CD4-positive, alpha-beta T cell treated with Interleukin-15 for 1 hour (primary cell): ENCODE measurements around the gene PTPN21.
A peak's percentile ranks its signal among the peaks of the same experiment; 100 is the strongest.

ENCODE experiments used
- DNase-seq: peaks from one replicate; pipeline ENCODE4 v3.0.0-alpha.2; 2020

Gene PTPN21

GRCh38 chr14:88503754-88504406, 50.9 kb downstream of the PTPN21 start:
- no peak for DNase-seq

GRCh38 chr14:88502740-88503139, 52.1 kb downstream of the PTPN21 start:
- DNase-seq = no peak

GRCh38 chr14:88500611-88501010, 54.2 kb downstream of the PTPN21 start:
- no peak for DNase-seq

- DNase-seq = no peak
Measured at GRCh38 chr14:88499225-88499624, 55.6 kb downstream of the PTPN21 start.

- no peak for DNase-seq
Measured at GRCh38 chr14:88496414-88496813, 58.4 kb downstream of the PTPN21 start.

GRCh38 chr14:88493392-88494185, 61.2 kb downstream of the PTPN21 start:
- DNase-seq = no peak

GRCh38 chr14:88492272-88493089, 62.3 kb downstream of the PTPN21 start:
- peak; percentile 43 for DNase-seq

- no peak for DNase-seq
Measured at GRCh38 chr14:88490168-88490567, 64.6 kb downstream of the PTPN21 start.

- no peak for DNase-seq
Measured at GRCh38 chr14:88488897-88489296, 65.9 kb downstream of the PTPN21 start.

GRCh38 chr14:88488081-88488480, 66.7 kb downstream of the PTPN21 start:
- DNase-seq = no peak

GRCh38 chr14:88482524-88482923, 72.3 kb downstream of the PTPN21 start:
- no peak for DNase-seq

GRCh38 chr14:88481794-88482193, 73.0 kb downstream of the PTPN21 start:
- DNase-seq = no peak

GRCh38 chr14:88481059-88481458, 73.7 kb downstream of the PTPN21 start:
- no peak for DNase-seq

GRCh38 chr14:88479574-88479987, 75.2 kb downstream of the PTPN21 start:
- DNase-seq = no peak

- no peak for DNase-seq
Measured at GRCh38 chr14:88478931-88479330, 75.9 kb downstream of the PTPN21 start.

GRCh38 chr14:88477513-88478250, 77.1 kb downstream of the PTPN21 start:
- DNase-seq = no peak

- DNase-seq = no peak
Measured at GRCh38 chr14:88476825-88477224, 78.0 kb downstream of the PTPN21 start.

- no peak for DNase-seq
Measured at GRCh38 chr14:88476214-88476774, 78.5 kb downstream of the PTPN21 start.

GRCh38 chr14:88473791-88474190, 81.0 kb downstream of the PTPN21 start:
- no peak for DNase-seq

GRCh38 chr14:88470542-88471440, 84.0 kb downstream of the PTPN21 start:
- DNase-seq = no peak

GRCh38 chr14:88468406-88468805, 86.4 kb downstream of the PTPN21 start:
- DNase-seq = no peak
